NCI-H2196 treated with DMSO at 0.1 percent for 48 hours (cell line): ENCODE results near the gene CACNA1D.

ENCODE experiments used
- DNase-seq: peaks from one replicate; lab custom pipeline; 2025; ENCODE audit not compliant: unreplicated experiment; lab: John Stamatoyannopoulos, UW

The CACNA1D gene

DNA sequence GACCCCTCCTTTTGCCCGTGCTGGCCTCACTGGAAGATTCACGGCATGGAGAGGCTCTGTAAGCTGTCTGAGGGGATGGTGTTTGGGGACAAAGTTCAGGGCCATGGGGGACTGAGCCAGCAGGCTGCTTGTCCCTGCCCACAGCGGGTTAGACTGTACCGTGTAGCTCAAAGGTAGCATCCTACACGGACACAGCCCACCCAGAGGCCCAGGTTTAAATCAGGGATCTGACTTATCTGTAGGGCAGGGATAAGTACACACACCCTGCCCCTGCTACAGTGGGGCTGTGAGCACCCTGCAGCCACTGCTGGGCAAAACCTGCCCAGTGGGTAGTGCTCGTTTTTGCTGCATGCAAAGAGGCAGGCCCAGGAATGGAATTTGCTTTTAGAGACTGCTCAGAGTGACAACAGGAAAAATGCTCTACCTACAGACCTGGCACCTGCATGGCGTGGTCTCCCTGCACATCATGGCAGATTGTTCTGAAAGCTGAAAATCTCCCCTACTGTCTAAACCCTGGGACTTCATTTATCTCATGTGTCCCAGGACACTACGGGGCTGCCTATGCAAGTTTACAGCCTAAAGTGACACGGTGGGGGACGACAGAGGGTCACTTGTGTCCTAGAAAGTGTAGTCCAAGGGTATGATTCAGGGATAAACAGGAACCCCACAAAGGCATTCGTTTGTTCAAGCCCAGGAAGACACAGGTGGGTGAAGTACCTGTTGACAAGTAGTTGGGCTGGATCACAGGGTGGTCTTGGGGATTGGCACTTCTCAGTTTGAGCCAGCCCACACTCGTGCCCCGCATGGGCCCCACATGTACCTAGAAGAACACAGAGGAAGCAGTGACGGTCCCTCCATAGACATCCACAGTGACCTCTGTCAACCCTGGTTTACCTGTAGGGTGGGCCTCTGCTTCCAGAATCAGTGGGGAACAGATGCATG lies 324.1 kb downstream of the CACNA1D start:
- no peak for DNase-seq

DNA sequence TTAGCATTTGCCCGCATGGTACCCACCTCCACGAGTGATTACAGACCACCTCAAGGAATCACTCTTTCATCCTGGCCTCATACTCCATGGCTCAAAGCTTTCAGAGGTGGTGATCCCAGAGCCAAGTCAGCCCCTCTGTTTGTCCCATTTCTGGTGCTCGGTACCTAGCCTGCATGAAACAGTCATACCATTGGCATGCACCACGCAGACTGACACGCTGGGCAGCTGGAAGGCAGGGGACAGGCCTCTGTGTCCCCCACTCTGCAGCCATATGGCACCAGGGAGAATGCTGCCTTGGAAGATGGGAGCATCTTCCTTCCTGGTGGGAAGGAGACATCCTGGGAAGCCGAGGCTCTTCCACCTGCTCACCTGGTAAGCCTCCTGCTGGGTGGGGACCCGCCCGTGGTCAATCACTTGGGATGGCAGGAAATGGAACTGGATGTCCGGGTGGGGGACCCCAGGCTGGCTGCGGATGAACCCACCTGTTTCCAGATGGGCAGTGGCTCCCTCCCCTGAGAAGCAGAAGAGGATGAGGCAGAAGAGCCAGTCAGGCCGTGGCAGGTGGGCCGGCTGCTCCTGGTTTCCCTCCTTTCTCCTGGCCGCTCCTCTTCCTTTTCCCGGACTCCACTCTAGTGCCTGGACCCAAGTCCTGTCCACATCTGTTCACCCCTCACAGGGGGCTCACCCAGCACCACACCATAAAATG lies 324.9 kb downstream of the CACNA1D start:
- DNase-seq = no peak

DNA sequence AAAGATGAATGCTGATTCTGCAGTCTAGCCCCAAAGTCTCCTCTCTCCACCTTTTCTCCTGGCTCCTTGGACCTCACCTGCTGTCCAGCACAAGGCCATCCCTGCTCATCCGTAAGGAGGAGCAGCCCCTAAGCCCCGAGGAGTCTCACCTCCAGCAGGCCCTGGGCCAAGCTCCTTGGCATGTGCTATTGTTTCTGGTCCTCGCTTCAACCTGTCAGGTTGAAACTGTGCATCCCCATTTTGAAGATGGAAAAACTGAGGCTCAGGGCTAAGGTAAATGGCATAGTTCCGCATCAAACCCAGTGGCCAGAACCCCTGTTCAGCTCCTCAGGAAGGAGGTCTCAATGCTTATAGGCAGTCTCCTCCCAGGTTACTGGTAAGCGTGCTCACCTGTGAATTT lies 325.7 kb downstream of the CACNA1D start:
- no peak for DNase-seq

DNA sequence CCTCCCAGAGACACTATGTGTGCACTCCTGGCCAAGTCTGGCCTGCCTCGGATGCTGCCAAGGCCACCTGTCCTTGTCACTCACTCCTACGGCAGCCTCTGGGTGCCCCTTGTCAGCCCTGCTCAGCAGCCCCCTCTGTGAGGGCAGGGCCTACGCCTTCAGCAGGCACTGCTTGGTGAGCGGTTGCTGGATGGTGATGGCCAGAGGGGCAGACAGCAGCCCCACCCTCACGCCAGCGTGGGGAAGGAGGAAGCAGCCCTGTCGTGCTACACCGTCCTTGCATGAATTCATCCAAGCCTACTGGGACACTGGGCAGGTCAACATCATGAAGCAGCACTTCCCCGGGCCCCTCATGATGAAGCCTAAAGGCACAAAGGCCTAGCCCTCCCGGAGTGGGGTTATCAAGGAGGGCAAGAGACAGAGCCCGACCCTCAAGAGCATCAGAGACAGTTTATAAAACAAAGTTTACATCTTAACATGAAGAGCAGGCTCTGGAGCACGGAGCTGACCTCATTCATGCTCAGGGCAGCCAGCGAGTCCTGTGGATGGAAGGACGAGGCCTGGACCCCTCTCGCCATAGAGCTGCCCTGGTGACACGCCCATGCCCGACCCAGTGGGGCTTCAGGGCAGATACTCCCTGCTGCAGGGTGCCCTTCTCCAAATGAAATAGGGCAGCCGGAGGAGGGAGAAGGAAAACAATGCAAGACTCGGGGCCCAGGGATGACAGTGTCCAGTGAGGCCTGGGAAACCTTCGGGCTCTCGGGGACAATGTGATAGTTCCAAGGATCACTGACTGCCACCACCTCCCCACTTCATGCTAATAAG lies 326.6 kb downstream of the CACNA1D start:
- no peak for DNase-seq

DNA sequence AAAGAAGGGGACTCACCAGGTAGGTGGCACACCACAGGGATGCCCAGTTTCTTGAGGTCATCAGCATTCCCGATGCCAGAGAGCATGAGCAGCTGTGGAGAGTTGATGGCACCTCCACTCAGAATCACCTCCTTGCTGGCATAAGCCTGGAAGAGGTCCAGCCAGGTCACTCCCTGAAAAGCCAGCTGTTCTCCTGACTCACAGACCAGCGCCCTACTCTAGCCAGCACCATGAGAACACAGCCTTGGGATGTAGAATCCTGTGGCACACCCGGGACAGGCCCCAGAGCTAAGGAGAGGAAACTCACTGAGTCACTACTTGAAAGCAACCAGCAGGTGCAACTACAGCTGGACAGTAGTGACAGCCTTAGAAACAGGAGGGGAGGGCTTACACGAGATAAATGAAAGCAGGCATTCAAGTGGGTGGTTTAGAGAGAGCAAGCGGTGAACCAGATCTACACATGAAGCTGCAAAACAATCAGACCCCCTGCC lies 327.3 kb downstream of the CACNA1D start:
- no peak for DNase-seq

DNA sequence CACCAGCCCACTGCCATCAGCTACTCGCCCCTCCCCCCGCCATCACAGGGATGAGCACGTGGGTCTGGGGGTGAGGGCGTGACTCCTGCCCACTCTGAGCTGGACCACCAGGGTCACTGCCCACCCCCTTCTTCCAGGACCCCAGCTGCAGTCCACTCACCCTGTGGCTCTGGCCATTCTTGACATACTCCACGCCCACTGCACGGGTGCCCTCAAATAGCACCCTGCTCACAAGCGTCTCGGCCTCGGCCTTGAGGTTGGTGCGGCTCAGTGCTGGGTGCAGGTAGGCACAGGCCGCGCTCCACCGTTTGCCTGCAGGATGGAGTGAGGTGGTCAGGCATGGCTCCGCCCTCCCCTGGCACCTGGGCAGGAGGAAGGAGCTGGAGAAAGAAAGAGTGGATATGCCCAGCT lies 327.9 kb downstream of the CACNA1D start:
- DNase-seq = no peak

DNA sequence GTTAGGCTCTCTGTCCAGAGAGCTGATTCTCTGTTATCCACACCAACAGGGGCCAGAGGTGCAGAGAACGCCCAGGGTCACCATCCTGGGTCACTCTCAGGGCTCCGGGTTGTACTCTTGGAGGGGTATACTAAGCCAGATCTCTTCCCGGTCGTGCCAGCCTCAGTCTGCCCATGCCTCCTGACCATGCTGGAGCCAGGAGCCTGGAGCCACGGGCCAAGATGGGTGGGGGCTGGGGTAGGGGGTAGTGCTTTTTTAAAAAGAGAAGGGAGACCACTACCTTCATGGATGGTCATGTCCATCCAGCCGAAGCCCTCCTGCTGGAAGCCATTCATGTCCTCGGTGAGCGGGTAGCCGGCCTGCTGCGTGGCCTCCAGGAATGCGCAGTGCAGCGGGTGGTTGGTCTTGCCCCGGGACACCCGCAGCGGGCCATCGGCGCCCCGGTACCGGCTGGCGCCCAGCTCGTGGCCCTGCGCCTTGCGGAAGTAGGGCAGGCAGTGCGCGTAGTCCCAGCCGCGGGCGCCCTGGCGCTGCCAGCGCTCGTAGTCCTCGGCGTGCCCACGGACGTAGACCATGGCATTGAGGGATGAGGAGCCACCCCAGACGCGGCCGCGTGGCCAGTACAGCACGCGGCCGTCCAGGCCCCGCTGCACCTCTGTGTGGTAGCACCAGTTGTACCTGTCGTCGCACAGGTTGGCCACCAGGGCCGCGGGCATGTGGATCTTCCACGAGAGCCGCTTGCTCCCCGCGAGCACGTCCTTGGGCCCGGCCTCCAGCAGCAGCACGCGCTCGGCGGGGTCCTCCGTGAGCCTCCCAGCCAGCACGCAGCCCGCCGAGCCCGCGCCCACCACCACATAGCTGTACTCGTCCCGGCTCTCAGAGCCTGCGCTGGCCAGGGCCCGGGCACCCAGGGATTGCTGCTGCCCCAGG lies 328.9 kb downstream of the CACNA1D start:
- no peak for DNase-seq

DNA sequence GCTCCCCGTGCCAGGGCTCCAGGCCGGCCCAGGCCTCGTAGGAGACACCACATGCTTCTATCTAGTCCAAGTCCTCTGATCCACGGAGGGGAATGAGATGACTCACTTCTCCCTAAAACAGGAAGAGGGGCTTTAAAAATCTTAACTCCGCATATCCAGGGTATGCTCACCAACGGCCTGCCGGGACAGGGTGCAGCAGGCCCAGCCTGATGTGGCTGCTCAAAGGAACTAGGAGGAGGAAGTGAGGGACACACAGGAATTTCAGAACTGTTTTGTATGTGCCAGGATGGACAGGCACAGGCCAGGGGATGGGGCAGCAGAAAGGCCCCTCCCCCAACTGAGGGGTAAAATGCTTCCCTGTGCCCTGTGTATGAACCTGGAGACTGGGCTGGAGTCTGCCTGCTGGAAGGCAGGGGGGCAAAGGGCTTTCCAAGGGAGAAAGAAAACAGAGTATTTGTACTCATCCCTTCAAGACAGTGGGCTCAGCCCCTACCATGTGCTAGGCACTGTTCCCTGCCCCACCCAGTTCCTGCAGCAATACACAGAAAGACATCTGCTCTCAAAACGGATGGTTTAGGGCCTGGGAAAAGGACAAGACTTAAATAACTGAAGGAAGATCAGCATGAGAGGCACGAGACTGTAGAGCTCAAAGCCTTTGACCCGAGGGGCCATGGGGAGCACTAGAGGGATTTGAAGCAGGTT lies 329.7 kb downstream of the CACNA1D start:
- DNase-seq = no peak

DNA sequence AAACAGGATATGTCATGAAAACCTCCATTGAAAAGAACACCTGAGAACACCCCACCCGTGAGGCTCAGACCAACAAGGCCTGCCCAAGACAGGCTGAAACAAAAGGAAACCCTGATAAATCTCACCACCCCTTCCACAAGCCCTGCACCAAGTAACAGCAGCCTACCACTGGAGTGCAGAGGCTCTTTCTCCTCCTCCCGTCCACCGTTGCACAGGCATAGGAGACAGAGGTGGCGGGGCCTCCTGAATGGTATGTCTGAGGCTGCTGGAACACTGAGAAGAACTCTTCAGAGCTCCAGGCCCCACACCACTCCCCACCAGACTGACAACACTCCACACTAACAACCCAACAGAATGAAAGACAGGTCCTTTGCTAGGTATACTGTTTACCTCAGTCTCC lies 330.4 kb downstream of the CACNA1D start:
- DNase-seq = no peak

DNA sequence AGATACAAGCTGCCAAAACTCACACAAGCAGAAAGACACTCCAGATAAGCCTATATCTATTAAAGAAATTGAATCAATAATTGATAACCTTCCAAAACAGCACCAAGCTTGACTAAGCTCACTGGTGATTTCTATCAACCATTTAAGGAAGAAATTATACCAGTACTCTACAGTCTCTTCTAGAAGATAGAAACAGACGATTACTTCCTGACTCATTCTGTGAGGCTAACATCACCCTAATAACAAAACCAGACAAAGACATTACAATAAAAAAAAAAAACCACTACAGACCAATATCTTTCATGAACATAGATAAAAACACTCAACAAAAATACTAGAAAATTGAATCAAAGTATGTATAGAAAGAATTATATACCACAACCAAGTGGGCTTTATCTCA lies 331.6 kb downstream of the CACNA1D start:
- DNase-seq = no peak

DNA sequence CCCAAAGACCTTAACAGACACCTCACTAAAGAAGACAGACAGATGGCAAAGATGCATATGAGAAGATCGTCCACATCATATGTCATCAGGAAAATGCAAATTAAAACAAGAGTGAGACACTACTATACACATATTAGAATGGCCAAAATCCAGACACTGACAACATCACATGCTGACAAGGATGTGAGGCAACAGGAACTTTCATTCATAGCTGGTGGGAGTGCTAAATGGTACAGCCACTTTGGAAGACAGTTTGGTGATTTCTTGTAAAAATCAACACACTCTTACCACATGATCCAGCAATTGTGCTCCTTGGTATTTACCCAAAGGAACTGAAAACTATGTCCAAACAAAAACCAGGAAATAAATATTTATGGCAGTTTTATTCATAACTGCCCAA lies 334.2 kb downstream of the CACNA1D start:
- no peak for DNase-seq

DNA sequence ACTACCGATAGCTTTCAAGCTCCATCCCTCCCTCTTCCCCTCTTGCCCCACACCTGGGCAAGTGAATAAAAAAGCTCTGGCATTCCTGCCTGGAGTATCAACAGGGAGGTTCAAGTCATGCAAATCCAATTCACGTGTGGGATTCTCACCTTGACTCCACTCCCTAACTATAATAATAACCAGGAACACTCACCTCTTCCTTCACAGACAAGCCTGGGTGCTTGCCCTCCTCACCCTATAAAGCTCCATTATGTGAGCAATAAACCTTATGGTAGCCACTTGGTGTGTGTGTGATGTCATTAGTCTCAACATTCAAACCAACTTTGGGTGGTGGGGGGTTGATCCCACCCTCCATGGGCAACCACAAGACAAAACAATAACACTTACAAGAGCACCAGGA lies 335.2 kb downstream of the CACNA1D start:
- no peak for DNase-seq

DNA sequence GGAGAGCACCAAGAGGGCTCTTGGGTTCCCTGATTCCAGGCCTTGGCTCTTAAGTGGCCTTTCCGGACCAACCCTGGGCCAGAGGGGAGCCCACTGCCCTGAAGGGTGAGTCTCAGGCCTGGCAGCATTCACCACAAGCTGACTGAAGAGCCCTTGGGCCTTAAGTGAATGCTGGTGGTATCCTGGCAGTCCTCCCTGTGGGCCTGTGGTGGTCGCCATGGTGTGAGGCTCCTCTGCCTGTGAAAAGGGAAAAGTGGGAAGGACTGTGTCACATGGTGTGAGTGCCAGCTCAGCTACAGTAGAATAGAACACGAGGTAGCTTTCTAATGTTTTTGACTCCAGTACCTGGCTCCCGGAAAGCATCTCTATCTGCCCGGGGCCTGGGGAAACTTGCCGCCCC lies 336.5 kb downstream of the CACNA1D start:
- DNase-seq = no peak

DNA sequence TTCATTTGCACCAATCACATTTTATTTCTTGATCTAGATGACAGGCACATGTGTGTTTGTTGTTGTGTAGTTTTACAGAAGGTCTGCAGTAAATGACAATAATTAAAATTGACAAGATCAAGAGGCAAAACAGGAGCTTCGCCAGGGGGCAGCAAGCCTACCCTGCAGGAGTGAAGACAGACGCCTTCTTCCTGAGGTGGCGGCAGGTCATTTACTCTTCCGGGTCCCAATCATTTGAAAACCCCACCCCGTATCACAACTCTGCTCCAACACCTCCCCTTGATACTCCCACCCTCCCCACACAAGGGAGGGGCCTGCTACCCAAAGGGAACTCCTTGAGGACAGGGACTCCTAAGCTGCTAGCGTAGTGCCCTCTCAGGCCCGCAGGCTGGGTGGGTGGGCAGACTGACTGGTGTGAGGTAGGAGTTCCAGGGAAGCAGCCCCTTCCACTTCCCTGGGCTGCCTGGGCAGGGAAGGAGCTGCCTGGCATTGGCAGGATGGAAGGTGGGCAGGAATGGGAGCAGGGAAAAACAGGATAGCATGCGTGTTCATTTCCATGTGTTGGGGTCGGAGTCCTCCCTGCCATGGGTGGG lies 338.7 kb downstream of the CACNA1D start:
- DNase-seq = no peak

DNA sequence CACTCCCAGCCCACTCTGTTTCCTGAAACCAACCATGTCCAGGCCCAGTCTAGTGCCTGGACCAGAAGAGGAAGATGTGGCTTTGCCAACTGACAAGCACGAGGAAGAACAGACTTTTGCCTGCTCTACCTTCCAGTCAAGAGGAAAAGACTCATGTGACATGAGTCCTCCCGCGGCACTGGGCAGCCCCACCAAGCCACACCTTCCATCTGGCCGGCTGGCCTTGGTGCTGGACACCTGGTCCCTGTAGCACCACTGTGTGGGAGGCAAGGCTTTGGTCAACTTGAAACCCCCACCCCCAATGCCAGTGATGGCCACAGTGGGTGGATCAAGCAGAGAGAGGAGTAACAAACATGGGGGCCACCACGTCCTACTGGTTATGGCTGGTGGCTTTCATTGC lies 339.3 kb downstream of the CACNA1D start:
- no peak for DNase-seq

DNA sequence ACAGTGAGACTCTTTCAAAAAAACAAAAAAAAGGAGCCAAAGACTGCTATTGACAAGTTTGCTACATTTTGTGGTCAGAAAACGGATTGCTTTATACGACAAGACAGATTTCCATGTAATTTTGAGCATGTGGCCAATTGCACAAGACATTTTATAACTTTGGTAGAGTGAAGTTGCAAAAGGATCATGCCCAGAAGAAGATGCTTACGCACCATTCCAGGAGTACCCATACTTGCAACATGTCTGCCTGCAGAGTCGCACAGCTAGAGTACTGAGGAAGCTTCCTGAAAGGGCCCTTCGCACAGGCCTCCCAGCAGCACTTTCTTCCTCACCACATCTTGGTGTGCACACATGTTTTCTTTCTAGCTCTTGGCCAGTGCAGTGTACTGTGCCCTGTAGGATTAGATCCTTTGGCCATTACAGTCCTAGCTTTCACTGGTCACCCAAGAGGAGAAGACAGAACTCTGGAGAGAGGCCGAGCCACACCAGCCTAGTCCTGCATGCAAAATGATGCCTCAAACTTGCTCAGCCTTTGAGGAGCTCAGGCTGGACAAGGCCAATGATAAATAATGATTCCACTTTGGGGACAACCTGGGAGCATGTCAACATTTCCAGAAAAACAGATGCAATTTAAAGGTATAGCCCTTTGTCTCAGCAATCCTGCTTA lies 340.2 kb downstream of the CACNA1D start:
- no peak for DNase-seq

DNA sequence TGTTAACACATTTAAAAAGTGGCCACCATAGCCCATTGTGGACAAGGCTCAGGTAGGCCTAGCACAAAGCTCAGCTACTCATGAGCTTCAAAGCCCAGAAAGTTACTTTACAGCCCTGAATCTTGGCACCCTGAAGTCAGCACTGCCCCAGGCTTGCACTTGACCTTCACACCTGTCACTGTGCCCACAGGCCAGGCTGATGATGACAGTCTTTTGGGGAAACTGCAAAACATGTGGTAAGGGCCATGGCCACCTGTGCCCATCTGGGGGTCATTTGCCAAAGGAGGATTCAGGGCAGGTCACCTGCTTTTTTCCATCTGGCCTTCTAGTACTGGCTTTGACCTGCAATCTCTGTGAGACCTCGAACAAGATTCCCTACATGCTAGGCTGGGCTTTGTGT lies 340.8 kb downstream of the CACNA1D start:
- no peak for DNase-seq

DNA sequence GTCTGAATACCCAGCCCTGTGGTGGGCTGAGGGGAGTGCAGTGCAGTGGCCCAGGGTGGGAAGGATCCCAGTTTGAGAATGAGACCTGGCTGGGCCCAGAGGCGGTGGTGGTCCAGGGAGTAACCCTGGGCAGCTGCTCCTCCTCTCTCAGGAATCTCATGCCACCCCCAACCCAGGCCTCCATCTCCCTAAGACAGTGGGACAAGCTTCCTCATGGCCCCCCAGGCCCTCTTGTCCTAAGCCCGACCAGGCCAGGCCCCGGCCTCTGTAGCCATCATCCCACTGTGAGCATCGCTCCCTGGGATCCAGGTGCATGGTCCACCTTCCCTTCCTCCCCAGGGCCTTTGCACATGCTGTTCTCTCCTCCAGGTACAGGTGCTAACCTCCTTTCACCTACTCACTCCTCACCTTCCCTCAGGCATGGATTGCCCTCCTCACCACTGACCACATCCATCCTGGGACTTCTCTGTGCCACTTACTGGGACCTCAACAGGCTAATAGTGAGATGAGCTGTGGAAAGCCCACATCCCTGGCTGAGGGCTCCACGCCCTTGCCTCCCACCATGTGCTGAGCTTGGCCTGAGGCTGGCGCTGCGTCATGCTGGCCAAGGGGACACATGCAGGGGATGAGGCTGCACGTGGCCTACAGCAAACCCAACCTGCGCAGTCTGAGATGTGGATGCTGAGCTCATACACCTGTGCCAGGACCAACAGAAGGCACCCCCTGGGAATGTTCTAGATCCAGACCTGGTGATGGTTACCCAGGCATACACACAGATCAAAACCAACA lies 341.9 kb downstream of the CACNA1D start:
- no peak for DNase-seq
